ENCODE data around the gene GAS6.
"Not testable (repeated sequence)": the region's sequence is repeated elsewhere in the genome, so short reads cannot be mapped to it uniquely, and the experiment has no call there.

Gene GAS6

DNA sequence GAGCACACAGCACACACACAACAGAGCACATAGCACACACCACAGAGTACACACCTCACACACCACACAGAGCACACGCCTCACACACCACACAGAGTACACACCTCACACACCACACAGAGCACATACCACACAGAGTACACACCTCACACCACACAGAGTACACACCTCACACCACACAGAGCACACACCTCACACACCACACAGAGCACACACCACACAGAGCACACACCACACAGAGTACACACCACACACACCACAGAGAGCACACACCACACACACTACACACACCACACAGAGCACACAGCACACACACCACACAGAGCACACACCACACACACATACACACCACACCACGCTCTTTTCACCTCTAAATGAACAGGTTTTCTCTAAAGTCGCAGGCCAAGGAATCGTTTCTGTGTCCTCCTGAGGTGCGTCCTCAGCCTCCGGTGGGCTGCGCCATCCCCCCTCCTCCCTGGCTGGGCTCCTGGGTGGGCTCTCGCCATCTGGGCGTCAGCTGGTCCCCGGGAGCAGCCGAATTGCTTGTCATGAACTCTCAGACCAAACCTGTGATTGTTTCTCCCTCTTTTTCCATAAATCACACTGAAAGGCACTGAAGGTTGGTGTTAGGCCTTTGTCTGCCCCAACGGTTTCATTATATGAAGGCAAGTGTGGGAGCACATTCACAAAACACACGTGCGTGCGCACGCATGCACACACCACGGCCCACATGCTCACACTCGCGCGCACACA is 67.5 kb downstream of the GAS6 start:
- no peaks in the 10 kb centered on the region for H3K9me2 ChIP-seq (replicated peaks; ENCODE audit: insufficient read depth, low read length)
- no peak overlapping the region for H3K4me2 ChIP-seq (ENCODE audit: low read depth, low read length, poor library complexity, severe bottlenecking)
- no peak overlapping the region for H3K27ac ChIP-seq (ENCODE audit: low read depth, low read length)
- TF ChIP-seq CTCF (IDR thresholded peaks at IDR 0.05; ENCODE audit: insufficient read depth, low read length, poor library complexity, severe bottlenecking), result no peak
- no peak for TF ChIP-seq EZH2phosphoT487 (conservative IDR thresholded peaks at IDR 0.05; ENCODE audit: low read length)
- no peaks in the 10 kb centered on the region for H3K79me2 ChIP-seq (ENCODE audit: insufficient read depth, low read length)
- H2AFZ ChIP-seq (ENCODE audit: low read depth, low read length, severe bottlenecking), result no peak overlapping the region
- H3F3A ChIP-seq (ENCODE audit: insufficient read depth), result no peaks in the 10 kb centered on the region
- no peaks in the 10 kb centered on the region for H4K20me1 ChIP-seq (ENCODE audit: low read depth, low read length)
- H3K27me3 ChIP-seq (ENCODE audit: low read length), result no peaks in the 10 kb centered on the region
- no peak overlapping the region for H3K9ac ChIP-seq (ENCODE audit: low read length)
- no peaks in the 10 kb centered on the region for H3K9me3 ChIP-seq (ENCODE audit: insufficient read depth, low read length)
- H3K4me3 ChIP-seq (ENCODE audit: insufficient read depth, low read length, poor library complexity, severe bottlenecking), result no peak overlapping the region
- H3K36me3 ChIP-seq (ENCODE audit: low read length), result no peaks in the 10 kb centered on the region

DNA sequence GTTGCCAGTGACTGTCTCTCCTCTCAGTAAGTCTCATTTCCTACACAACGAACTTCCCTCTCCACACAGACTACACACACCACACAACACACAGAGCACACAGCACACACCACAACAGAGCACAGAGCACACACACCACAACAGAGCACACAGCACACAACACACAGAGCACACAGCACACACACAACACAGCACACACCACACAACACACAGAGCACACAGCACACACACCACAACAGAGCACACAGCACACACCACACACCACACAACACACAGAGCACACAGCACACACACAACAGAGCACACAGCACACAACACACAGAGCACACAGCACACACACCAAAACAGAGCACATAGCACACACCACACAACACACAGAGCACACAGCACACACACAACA is 68.5 kb downstream of the GAS6 start:
- H3K9ac ChIP-seq (ENCODE audit: low read length); H3K4me3 ChIP-seq (ENCODE audit: insufficient read depth, low read length, poor library complexity, severe bottlenecking); H3K9me3 ChIP-seq (ENCODE audit: insufficient read depth, low read length); H2AFZ ChIP-seq (ENCODE audit: low read depth, low read length, severe bottlenecking); H3K9me2 ChIP-seq (replicated peaks; ENCODE audit: insufficient read depth, low read length); H3K4me2 ChIP-seq (ENCODE audit: low read depth, low read length, poor library complexity, severe bottlenecking); H3K27me3 ChIP-seq (ENCODE audit: low read length); H3K27ac ChIP-seq (ENCODE audit: low read depth, low read length); H4K20me1 ChIP-seq (ENCODE audit: low read depth, low read length); H3K79me2 ChIP-seq (ENCODE audit: insufficient read depth, low read length); H3F3A ChIP-seq (ENCODE audit: insufficient read depth); H3K36me3 ChIP-seq (ENCODE audit: low read length): not testable (repeated sequence)

- H3F3A ChIP-seq (ENCODE audit: insufficient read depth), result no peaks in the 10 kb centered on the region
- H3K4me2 ChIP-seq (ENCODE audit: low read depth, low read length, poor library complexity, severe bottlenecking), result no peak overlapping the region
- no peaks in the 10 kb centered on the region for H3K27me3 ChIP-seq (ENCODE audit: low read length)
- no peaks in the 10 kb centered on the region for H3K79me2 ChIP-seq (ENCODE audit: insufficient read depth, low read length)
- no peaks in the 10 kb centered on the region for H3K9me2 ChIP-seq (replicated peaks; ENCODE audit: insufficient read depth, low read length)
- H3K36me3 ChIP-seq (ENCODE audit: low read length), result no peaks in the 10 kb centered on the region
- no peak overlapping the region for H3K9ac ChIP-seq (ENCODE audit: low read length)
- TF ChIP-seq EZH2phosphoT487 (conservative IDR thresholded peaks at IDR 0.05; ENCODE audit: low read length) (no peak), CTCF (IDR thresholded peaks at IDR 0.05; ENCODE audit: insufficient read depth, low read length, poor library complexity, severe bottlenecking) (no peak)
- H3K27ac ChIP-seq (ENCODE audit: low read depth, low read length), result no peak overlapping the region
- no peaks in the 10 kb centered on the region for H4K20me1 ChIP-seq (ENCODE audit: low read depth, low read length)
- H3K4me3 ChIP-seq (ENCODE audit: insufficient read depth, low read length, poor library complexity, severe bottlenecking), result no peak overlapping the region
- H3K9me3 ChIP-seq (ENCODE audit: insufficient read depth, low read length), result no peaks in the 10 kb centered on the region
- H2AFZ ChIP-seq (ENCODE audit: low read depth, low read length, severe bottlenecking), result no peak overlapping the region
These were observed 69.1 kb downstream of the GAS6 start for GRCh38 chr13:113794764-113795173.

DNA sequence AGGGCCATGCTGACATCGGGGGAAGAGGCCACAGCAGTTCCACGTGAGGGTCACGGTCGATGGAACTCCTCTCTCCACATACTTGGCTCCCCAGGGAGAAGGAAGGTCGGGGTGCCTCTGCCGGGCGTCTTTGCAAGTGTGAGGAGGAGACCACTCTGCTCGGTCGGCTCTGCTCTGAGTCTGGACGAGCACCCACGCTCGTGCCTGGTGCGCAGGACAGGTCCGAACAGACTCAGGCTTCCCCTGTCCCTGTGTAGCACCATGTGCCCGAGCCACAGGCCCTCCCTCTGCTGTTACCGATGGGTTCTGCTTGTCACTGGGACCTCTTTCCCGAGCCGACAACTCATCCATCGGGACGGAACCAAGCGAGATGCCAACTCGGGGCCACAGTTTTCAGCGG is 69.8 kb downstream of the GAS6 start:
- H3K4me2 ChIP-seq (ENCODE audit: low read depth, low read length, poor library complexity, severe bottlenecking), result no peak overlapping the region
- H3K27ac ChIP-seq (ENCODE audit: low read depth, low read length), result no peak overlapping the region
- no peak overlapping the region for H3K9ac ChIP-seq (ENCODE audit: low read length)
- H4K20me1 ChIP-seq (ENCODE audit: low read depth, low read length), result no peaks in the 10 kb centered on the region
- no peaks in the 10 kb centered on the region for H3F3A ChIP-seq (ENCODE audit: insufficient read depth)
- H3K27me3 ChIP-seq (ENCODE audit: low read length), result no peaks in the 10 kb centered on the region
- H3K4me3 ChIP-seq (ENCODE audit: insufficient read depth, low read length, poor library complexity, severe bottlenecking), result no peak overlapping the region
- H3K36me3 ChIP-seq (ENCODE audit: low read length), result no peaks in the 10 kb centered on the region
- no peaks in the 10 kb centered on the region for H3K9me2 ChIP-seq (replicated peaks; ENCODE audit: insufficient read depth, low read length)
- no peaks in the 10 kb centered on the region for H3K9me3 ChIP-seq (ENCODE audit: insufficient read depth, low read length)
- no peak for TF ChIP-seq CTCF (IDR thresholded peaks at IDR 0.05; ENCODE audit: insufficient read depth, low read length, poor library complexity, severe bottlenecking)
- TF ChIP-seq EZH2phosphoT487 (conservative IDR thresholded peaks at IDR 0.05; ENCODE audit: low read length), result no peak
- H2AFZ ChIP-seq (ENCODE audit: low read depth, low read length, severe bottlenecking), result no peak overlapping the region
- H3K79me2 ChIP-seq (ENCODE audit: insufficient read depth, low read length), result no peaks in the 10 kb centered on the region

Data from SU-DHL-6 (cell line).